GM21528 (cell line): ENCODE results near the gene TIPARP.

Experiments
- ATAC-seq: cut with Tn5 transposase; IDR thresholded peaks from one replicate; pipeline ENCODE4 v1.9.1; 2021; ENCODE audit warnings: mild to moderate bottlenecking, moderate library complexity; ENCODE audit not compliant: unreplicated experiment, low FRiP score

Gene TIPARP

GRCh38 chr3:156675830-156676767 lies 1.7 kb downstream of the TIPARP start:
- no peak for ATAC-seq

- ATAC-seq: no peak
Measured at GRCh38 chr3:156676768-156677479, 2.5 kb downstream of the TIPARP start.

DNA sequence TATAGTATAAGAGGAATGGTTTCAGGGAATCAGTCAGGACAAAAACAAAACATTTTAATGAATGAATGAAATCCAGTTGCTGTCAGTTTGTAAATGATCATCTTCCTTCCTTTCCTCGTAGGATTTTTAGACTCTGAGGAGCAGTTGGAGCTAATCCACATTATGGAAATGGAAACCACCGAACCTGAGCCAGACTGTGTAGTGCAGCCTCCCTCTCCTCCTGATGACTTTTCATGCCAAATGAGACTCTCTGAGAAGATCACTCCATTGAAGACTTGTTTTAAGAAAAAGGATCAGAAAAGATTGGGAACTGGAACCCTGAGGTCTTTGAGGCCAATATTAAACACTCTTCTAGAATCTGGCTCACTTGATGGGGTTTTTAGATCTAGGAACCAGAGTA lies 3.1 kb downstream of the TIPARP start:
- ATAC-seq: no peak

- no peak for ATAC-seq
Measured at GRCh38 chr3:156678197-156678596, 3.8 kb downstream of the TIPARP start.

GRCh38 chr3:156680243-156680914 lies 6.0 kb downstream of the TIPARP start:
- no peak for ATAC-seq

- peak; percentile 67 for ATAC-seq
Measured at GRCh38 chr3:156681002-156681401, 6.6 kb downstream of the TIPARP start.

DNA sequence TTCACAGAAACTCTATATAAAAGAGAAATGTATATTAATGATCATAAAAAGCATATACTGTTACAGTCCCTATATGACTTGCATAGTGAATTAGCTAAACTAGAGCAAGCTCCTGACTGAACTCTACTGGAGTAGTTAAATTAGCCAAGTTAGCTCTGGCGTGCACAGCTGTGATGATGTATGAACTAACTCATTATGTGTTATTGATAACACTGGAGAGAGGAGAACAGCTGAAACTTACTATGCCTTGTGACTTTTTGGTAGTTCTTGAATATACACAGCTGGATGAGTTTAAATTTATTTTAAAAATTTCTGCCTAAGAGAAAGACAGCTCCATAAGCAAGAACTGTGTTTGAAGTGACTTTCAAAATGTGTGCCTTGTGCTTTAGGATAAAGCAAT lies 8.1 kb downstream of the TIPARP start:
- no peak for ATAC-seq

- ATAC-seq: no peak
Measured at GRCh38 chr3:156682963-156683362, 8.6 kb downstream of the TIPARP start.

GRCh38 chr3:156685198-156685597 lies 10.8 kb downstream of the TIPARP start:
- ATAC-seq: peak; percentile 37

DNA sequence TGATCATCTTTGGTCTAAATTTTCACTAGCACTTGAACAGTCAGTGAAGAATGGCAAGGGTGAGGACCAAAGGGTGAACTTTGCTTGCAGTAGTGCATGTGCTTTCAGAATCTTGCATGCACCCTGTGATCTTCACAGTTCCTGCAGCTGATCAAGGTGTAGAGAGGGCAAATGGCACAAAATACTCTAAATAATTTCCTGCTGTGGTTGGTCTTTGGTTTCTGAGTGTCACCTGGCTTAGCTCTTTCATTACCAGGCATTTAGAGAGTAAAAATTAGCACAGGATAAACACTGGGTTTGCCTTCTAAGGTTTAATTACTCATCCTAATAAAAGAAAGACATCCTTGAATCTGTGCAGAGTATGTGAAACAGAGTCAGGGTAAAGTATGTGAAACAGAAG lies 11.4 kb downstream of the TIPARP start:
- peak; percentile 46 for ATAC-seq

GRCh38 chr3:156687023-156687422 lies 12.6 kb downstream of the TIPARP start:
- ATAC-seq: no peak

- no peak for ATAC-seq
Measured at GRCh38 chr3:156688632-156689452, 14.5 kb downstream of the TIPARP start.

GRCh38 chr3:156689608-156690007 lies 15.2 kb downstream of the TIPARP start:
- peak; percentile 12 for ATAC-seq

GRCh38 chr3:156691920-156692319 lies 17.5 kb downstream of the TIPARP start:
- ATAC-seq: no peak

GRCh38 chr3:156693166-156693565 lies 18.8 kb downstream of the TIPARP start:
- ATAC-seq: no peak

- ATAC-seq: no peak
Measured at GRCh38 chr3:156694536-156694935, 20.1 kb downstream of the TIPARP start.

- no peak for ATAC-seq
Measured at GRCh38 chr3:156702367-156702766, 28.0 kb downstream of the TIPARP start.

- ATAC-seq: no peak
Measured at GRCh38 chr3:156704370-156705036, 30.1 kb downstream of the TIPARP start.

GRCh38 chr3:156705761-156706616 lies 31.6 kb downstream of the TIPARP start:
- peak; percentile 84 for ATAC-seq
